HUES6 (cell line): Measurements from ENCODE around the gene MSI2.

Source experiments
- H3K27ac ChIP-seq: 2 replicates; pipeline ENCODE4 v1.7.0; 2013; ENCODE audit warnings: low read depth, mild to moderate bottlenecking, low read length, inconsistent platforms
- H3K27me3 ChIP-seq: 2 replicates; pipeline ENCODE4 v1.6.1; 2013; ENCODE audit warnings: low read length; ENCODE audit not compliant: control insufficient read depth, insufficient read depth
- H3K36me3 ChIP-seq: 2 replicates; pipeline ENCODE4 v1.6.1; 2013; ENCODE audit warnings: low read length; ENCODE audit not compliant: control insufficient read depth, insufficient read depth
- H3K4me1 ChIP-seq: 2 replicates; pipeline ENCODE4 v1.6.1; 2013; ENCODE audit warnings: low read length; ENCODE audit not compliant: control insufficient read depth, insufficient read depth
- H3K4me3 ChIP-seq: 2 replicates; pipeline ENCODE4 v1.5.1; 2013; ENCODE audit warnings: low read depth, low read length
- H3K9ac ChIP-seq: one replicate; pipeline ENCODE4 v1.6.1; 2013; ENCODE audit warnings: mild to moderate bottlenecking, low read length
- H3K9me3 ChIP-seq: 2 replicates; pipeline ENCODE4 v1.6.1; 2013; ENCODE audit warnings: low read depth, low read length; ENCODE audit not compliant: control insufficient read depth, insufficient read depth

Gene MSI2

GRCh38 chr17:57466017-57466471, 209.7 kb downstream of the MSI2 start:
- Histone ChIP-seq H3K4me1 (peaks cover 37% of the 10 kb centered on the region), H3K36me3 (no peaks in the 10 kb centered on the region), H3K9ac (peak overlapping the region; percentile 14), H3K4me3 (0 out of 2 replicates have a peak overlapping the region, but pooled peaks have one; percentile 29), H3K9me3 (no peaks in the 10 kb centered on the region), H3K27me3 (no peaks in the 10 kb centered on the region), H3K27ac (peak overlapping the region; percentile 65)

- H3K27ac ChIP-seq, result no peak overlapping the region
- H3K9ac ChIP-seq, result no peak overlapping the region
- no peaks in the 10 kb centered on the region for H3K36me3 ChIP-seq
- H3K4me1 ChIP-seq, result peaks cover 40% of the 10 kb centered on the region
- H3K9me3 ChIP-seq, result no peaks in the 10 kb centered on the region
- H3K27me3 ChIP-seq, result no peaks in the 10 kb centered on the region
- H3K4me3 ChIP-seq, result no peak overlapping the region
Observed at GRCh38 chr17:57466521-57466920, 210.2 kb downstream of the MSI2 start.

GRCh38 chr17:57467226-57467625, 210.9 kb downstream of the MSI2 start:
- H3K4me1 ChIP-seq, result peaks cover 47% of the 10 kb centered on the region
- no peak overlapping the region for H3K27ac ChIP-seq

GRCh38 chr17:57467801-57468200, 211.5 kb downstream of the MSI2 start:
- Histone ChIP-seq H3K9me3 (no peaks in the 10 kb centered on the region), H3K27ac (no peak overlapping the region), H3K9ac (no peak overlapping the region), H3K4me1 (peaks cover 50% of the 10 kb centered on the region), H3K27me3 (no peaks in the 10 kb centered on the region), H3K36me3 (no peaks in the 10 kb centered on the region), H3K4me3 (no peak overlapping the region)

More at GRCh38 chr17:57467226-57467625, 210.9 kb downstream of the MSI2 start:
- no peak overlapping the region for H3K9ac ChIP-seq
- H3K27me3 ChIP-seq, result no peaks in the 10 kb centered on the region
- H3K4me3 ChIP-seq, result no peak overlapping the region
- no peaks in the 10 kb centered on the region for H3K36me3 ChIP-seq
- H3K9me3 ChIP-seq, result no peaks in the 10 kb centered on the region

- peaks cover 59% of the 10 kb centered on the region for H3K4me1 ChIP-seq
Observed at GRCh38 chr17:57468932-57469775, 212.8 kb downstream of the MSI2 start.

GRCh38 chr17:57470906-57471305, 214.6 kb downstream of the MSI2 start:
- H3K9ac ChIP-seq, result no peak overlapping the region
- H3K9me3 ChIP-seq, result no peaks in the 10 kb centered on the region
- peaks cover 51% of the 10 kb centered on the region for H3K4me1 ChIP-seq
- H3K4me3 ChIP-seq, result no peak overlapping the region
- no peaks in the 10 kb centered on the region for H3K36me3 ChIP-seq
- no peaks in the 10 kb centered on the region for H3K27me3 ChIP-seq
- H3K27ac ChIP-seq, result no peak overlapping the region

More at GRCh38 chr17:57468932-57469775, 212.8 kb downstream of the MSI2 start:
- Histone ChIP-seq H3K4me3 (no peak overlapping the region), H3K36me3 (no peaks in the 10 kb centered on the region), H3K27ac (no peak overlapping the region), H3K9me3 (no peaks in the 10 kb centered on the region), H3K9ac (no peak overlapping the region), H3K27me3 (no peaks in the 10 kb centered on the region)

GRCh38 chr17:57471868-57472368, 215.6 kb downstream of the MSI2 start:
- Histone ChIP-seq H3K27ac (no peak overlapping the region), H3K27me3 (no peaks in the 10 kb centered on the region), H3K4me1 (peaks cover 53% of the 10 kb centered on the region), H3K36me3 (no peaks in the 10 kb centered on the region), H3K9ac (peak overlapping the region; percentile 11), H3K9me3 (no peaks in the 10 kb centered on the region), H3K4me3 (no peak overlapping the region)

GRCh38 chr17:57475796-57476195, 219.5 kb downstream of the MSI2 start:
- H3K27ac ChIP-seq, result no peak overlapping the region
- peaks cover 61% of the 10 kb centered on the region for H3K4me1 ChIP-seq
- H3K9ac ChIP-seq, result no peak overlapping the region
- no peaks in the 10 kb centered on the region for H3K27me3 ChIP-seq
- H3K9me3 ChIP-seq, result no peaks in the 10 kb centered on the region
- H3K4me3 ChIP-seq, result no peak overlapping the region
- H3K36me3 ChIP-seq, result no peaks in the 10 kb centered on the region

- no peak overlapping the region for H3K9ac ChIP-seq
- no peaks in the 10 kb centered on the region for H3K27me3 ChIP-seq
- H3K9me3 ChIP-seq, result no peaks in the 10 kb centered on the region
- H3K27ac ChIP-seq, result no peak overlapping the region
- no peaks in the 10 kb centered on the region for H3K36me3 ChIP-seq
- H3K4me1 ChIP-seq, result peaks cover 51% of the 10 kb centered on the region
- no peak overlapping the region for H3K4me3 ChIP-seq
Observed at GRCh38 chr17:57477522-57478362, 221.4 kb downstream of the MSI2 start.

- H3K27ac ChIP-seq, result no peak overlapping the region
- H3K4me1 ChIP-seq, result peaks cover 44% of the 10 kb centered on the region
Observed at GRCh38 chr17:57478478-57479250, 222.3 kb downstream of the MSI2 start.

More at GRCh38 chr17:57478478-57479250, 222.3 kb downstream of the MSI2 start:
- no peaks in the 10 kb centered on the region for H3K9me3 ChIP-seq
- H3K27me3 ChIP-seq, result no peaks in the 10 kb centered on the region
- no peak overlapping the region for H3K9ac ChIP-seq
- no peak overlapping the region for H3K4me3 ChIP-seq
- no peaks in the 10 kb centered on the region for H3K36me3 ChIP-seq
